MCF 10A (cell line): ENCODE data around the gene ATP1A2. TPM values are rescaled to one million over a fixed set of nuclear protein-coding genes. Genes with fewer than 3 reads are reported as not detected.

Source experiments
- Bru-seq: library from RNA; stranded (reverse); fragments of 400-500 nt; gene quantifications from one replicate; lab custom pipeline; 2021; lab: Mats Ljungman, UMichigan
- BruChase-seq, 2 experiments: library from RNA; stranded (reverse); fragments of 400-500 nt; gene quantifications; one replicate each; lab custom pipeline; 2021; lab: Mats Ljungman, UMichigan
- BruUV-seq: library from RNA; stranded (reverse); fragments of 400-500 nt; replicated peaks from 2 replicates; lab custom pipeline; 2021; lab: Mats Ljungman, UMichigan
- CTCF ChIA-PET: fragments of 300-600 bp; sonication (Branson Sonifier 250); formaldehyde crosslinking; extraction: SDS; loops from one replicate; lab custom pipeline; 2021; ENCODE audit warnings: antibody characterized with exemption, inconsistent platforms; lab: Yijun Ruan, JAX
- POLR2A ChIA-PET: fragments of 300-600, 350-650 bp; sonication (Branson Sonifier 250); formaldehyde crosslinking; extraction: SDS; loops from one replicate; lab custom pipeline; 2020; ENCODE audit warnings: antibody characterized with exemption, inconsistent platforms; lab: Yijun Ruan, JAX
- DNase-seq: peaks from one replicate; pipeline ENCODE4 v3.0.0-alpha.2; 2018; ENCODE audit not compliant: unreplicated experiment
- H3K27ac Mint-ChIP-seq: one replicate; pipeline ENCODE4 v1.8.0; 2022; ENCODE audit warnings: mild to moderate bottlenecking, low read depth, mixed read lengths; ENCODE audit not compliant: unreplicated experiment
- H3K27me3 Mint-ChIP-seq: one replicate; pipeline ENCODE4 v1.8.0; 2022; ENCODE audit warnings: mixed read lengths; ENCODE audit not compliant: insufficient read depth, unreplicated experiment
- H3K36me3 Mint-ChIP-seq: one replicate; pipeline ENCODE4 v1.8.0; 2022; ENCODE audit warnings: mild to moderate bottlenecking, moderate library complexity, mixed read lengths; ENCODE audit not compliant: insufficient read depth, unreplicated experiment
- H3K4me1 Mint-ChIP-seq: one replicate; pipeline ENCODE4 v1.8.0; 2022; ENCODE audit warnings: mixed read lengths; ENCODE audit not compliant: insufficient read depth, unreplicated experiment
- H3K4me3 Mint-ChIP-seq: one replicate; pipeline ENCODE4 v1.8.0; 2022; ENCODE audit warnings: mild to moderate bottlenecking, moderate library complexity, mixed read lengths; ENCODE audit not compliant: unreplicated experiment
- H3K9me3 Mint-ChIP-seq: one replicate; pipeline ENCODE4 v1.8.0; 2022; ENCODE audit warnings: mixed read lengths; ENCODE audit not compliant: unreplicated experiment
- CTCF ChIP-seq: fragments of 200-600 bp; IDR thresholded peaks from one replicate; pipeline ENCODE4 v1.8.0; 2022; ENCODE audit warnings: antibody characterized with exemption, mild to moderate bottlenecking; ENCODE audit not compliant: unreplicated experiment
- intact Hi-C: fragments of 100-400 bp; cut with micrococcal nuclease; formaldehyde crosslinking; loops from 2 replicates; pipeline ENCODE4 v1.14.1; 2022
- long read RNA-seq: library from polyadenylated mRNA; stranded (forward); transcript quantifications from one replicate; pipeline ENCODE4 v2.0.0, GENCODE V29; 2022
- total RNA-seq: library from RNA; stranded (reverse); gene quantifications from 2 replicates; pipeline ENCODE4 v1.2.3, GENCODE V29; 2022

The ATP1A2 gene
- total RNA-seq (0.07 TPM in 1 of 2 replicates, not detected in the other), Bru-seq, nascent RNA (percentile 9 among the genes with signal in this experiment), BruChase-seq, experiment 1, labeled RNA remaining after a 6-hour chase (percentile 10 among the genes with signal in this experiment), BruChase-seq, experiment 2, labeled RNA remaining after a 2-hour chase (percentile 4 among the genes with signal in this experiment)
- long read RNA-seq = 0 reads

DNA sequence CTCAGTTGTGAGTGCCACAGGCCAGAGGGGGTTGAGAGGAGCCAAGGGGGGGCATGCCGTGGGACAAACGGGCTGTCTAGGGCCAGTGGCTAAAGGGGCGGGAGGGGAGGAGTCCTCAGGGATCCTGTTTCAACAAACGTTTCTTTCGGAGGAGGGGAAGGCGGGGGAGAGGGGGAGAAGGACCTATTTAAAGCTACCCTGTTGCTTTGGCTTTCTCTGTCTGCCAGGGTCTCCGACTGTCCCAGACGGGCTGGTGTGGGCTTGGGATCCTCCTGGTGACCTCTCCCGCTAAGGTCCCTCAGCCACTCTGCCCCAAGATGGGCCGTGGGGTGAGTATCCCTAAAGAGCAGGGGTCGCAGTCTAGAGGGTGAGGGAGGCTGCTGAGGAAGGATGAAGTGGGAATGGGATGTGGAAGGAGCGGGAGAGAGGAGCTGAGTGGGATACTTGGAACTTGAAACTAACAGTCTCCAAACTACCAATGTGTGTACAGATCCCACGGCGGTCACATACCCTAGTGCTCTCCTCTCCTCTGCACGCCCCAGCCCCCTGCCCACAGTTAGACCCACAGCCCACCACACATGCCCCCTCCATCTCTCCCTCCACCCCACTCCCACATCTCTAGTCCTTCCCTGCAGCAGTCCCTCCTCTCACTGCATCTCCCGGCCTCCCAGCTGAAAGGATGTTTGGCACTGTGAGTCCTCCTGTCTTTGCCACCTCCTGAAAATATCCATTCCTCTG lies at the start of gene ATP1A2:
Gene ATP1A2 (plus strand): TSS at position 215 of the 738 bp plus-strand sequence. CDS start 103 bp downstream, at position 318.
- peaks cover 8% of the 10 kb centered on the region for H3K4me1 Mint-ChIP-seq
- ChIA-PET CTCF (interaction anchor here (0.6 to 3.8 kb wide), 4 partner anchors 9 to 104 kb away, joined by 3 to 69 read pairs (median 6); no protein-coding TSS in a partner anchor), POLR2A (no interaction called here)
- no peaks in the 10 kb centered on the region for H3K36me3 Mint-ChIP-seq
- DNase-seq = no peak
- no peak within 1 kb of the TSS for H3K27ac Mint-ChIP-seq
- H3K27me3 Mint-ChIP-seq = no peaks in the 10 kb centered on the region
- no TSS peak for BruUV-seq
- intact Hi-C loops = no loop called here
- H3K9me3 Mint-ChIP-seq = no peaks in the 10 kb centered on the region
- H3K4me3 Mint-ChIP-seq = no peak within 1 kb of the TSS
- no peak for TF ChIP-seq CTCF

DNA sequence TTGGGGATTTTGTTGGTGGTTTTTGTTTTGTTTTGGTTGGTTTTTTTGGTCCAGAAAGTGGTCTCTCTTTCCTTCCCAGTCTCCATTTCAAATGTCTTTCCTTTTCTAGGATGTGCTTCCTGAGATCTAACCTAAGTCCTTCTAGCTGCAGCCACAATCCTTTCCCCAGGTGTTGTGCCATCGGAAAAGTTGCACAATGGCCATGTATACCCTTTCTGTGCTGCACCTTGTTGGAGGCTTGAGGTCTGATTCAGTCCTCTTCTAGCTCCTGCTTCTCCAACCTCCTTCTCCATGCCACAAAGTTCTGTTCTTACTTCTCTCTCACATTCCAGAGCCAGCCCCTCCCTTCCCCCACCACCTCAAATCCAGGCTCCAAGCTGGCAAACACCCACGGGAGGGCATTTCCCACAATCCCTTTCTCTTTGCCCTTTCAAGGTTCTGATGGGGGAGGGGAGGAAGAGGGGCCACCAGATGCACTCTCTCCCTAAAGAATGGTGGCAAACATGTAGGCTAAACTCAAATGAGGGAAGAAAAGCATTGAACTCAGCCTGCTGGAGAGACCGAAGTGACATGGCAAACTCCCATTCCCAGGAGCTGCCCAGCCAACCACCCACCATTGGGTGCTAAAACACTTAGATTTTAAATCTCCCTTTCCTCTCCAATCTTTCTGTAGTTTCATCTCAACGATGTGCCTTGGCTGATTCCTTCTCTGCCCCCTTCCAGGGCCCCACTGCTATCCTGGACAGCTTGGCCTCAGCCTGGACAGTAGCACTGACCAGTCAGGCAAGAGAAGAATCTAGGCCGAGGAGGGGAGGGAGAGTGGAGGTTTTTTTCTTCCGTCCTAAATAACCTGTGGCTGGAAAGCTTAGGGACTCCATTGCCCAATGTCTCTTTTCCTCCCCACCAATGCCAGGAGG lies 48.5 kb upstream of the ATP1A2 start:
- BruUV-seq = no TSS peak
- CTCF ChIA-PET = interaction anchor here (0.5 to 49.6 kb wide), 5 partner anchors 8 to 218 kb away, joined by 3 to 1546 read pairs (median 3); partner anchors contain the start of genes IGSF8, KCNJ10, KCNJ9 and PEX19
- no peaks in the 10 kb centered on the region for H3K4me1 Mint-ChIP-seq
- no peak overlapping the region for H3K4me3 Mint-ChIP-seq
- no peaks in the 10 kb centered on the region for H3K36me3 Mint-ChIP-seq
- intact Hi-C loops = no loop called here
- POLR2A ChIA-PET = interaction anchor here (0.7 to 0.8 kb wide), 4 partner anchors 12 to 136 kb away, joined by 3 to 4 read pairs (median 3); no protein-coding TSS in a partner anchor
- H3K9me3 Mint-ChIP-seq = no peaks in the 10 kb centered on the region
- no peak overlapping the region for H3K27ac Mint-ChIP-seq
- TF ChIP-seq CTCF = no peak
- no peak for DNase-seq
- H3K27me3 Mint-ChIP-seq = peaks cover 69% of the 10 kb centered on the region

DNA sequence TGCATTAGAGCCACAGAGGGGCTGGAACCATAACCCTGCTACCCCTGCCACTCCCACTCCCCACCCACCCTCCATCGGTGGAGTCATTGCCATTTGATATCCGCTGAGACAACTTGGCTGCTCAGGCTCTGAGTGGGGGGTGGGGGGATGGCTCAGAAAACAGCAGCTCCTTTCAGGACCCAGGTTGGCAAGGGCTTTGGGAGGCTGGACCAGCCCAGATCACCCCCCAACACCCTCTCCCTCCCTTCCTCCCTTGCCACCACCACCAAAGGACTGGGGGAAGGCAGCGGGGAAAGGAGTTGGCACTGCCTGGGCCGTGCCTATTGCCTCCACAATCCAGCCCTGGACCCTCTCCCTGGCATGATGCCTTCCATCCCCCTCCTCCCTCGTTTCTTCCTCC lies 47.3 kb upstream of the ATP1A2 start:
- Mint-ChIP-seq H3K9me3 (no peaks in the 10 kb centered on the region), H3K36me3 (no peaks in the 10 kb centered on the region), H3K4me3 (no peak overlapping the region), H3K27ac (no peak overlapping the region), H3K27me3 (peaks cover 69% of the 10 kb centered on the region), H3K4me1 (no peaks in the 10 kb centered on the region)
- CTCF ChIA-PET = interaction anchor here (37.7 to 49.6 kb wide), 2 partner anchors 9 to 13 kb away, joined by 1546 read pairs; partner anchors contain the start of genes IGSF8, KCNJ10 and KCNJ9
- DNase-seq = no peak
- intact Hi-C loops = no loop called here
- no peak for TF ChIP-seq CTCF
- POLR2A ChIA-PET = interaction anchor here (0.8 kb wide), 2 partner anchors 30 to 134 kb away, joined by 3 to 4 read pairs; partner anchors contain the start of gene IGSF8
- BruUV-seq = no TSS peak
